Thyroid gland (tissue), 4 donors: ENCODE measurements around the gene MPDU1.

Source experiments
- POLR2A ChIP-seq, 2 donors: fragments of 450-650 bp; IDR thresholded peaks; one replicate each; pipeline ENCODE4 v1.6.1; 2017; ENCODE audit warnings: antibody characterized with exemption in 2 of 2, mild to moderate bottlenecking in 2 of 2, moderate library complexity in 1 of 2
- TF ChIP-seq, protein P1 (sequence below), 6 experiments: fragments of 200-600 bp in 3 of 6; fragments of 450-650 bp in 3 of 6; sonication (generic) in 3 of 6; IDR thresholded peaks; one replicate each; pipeline ENCODE4 v1.5.1; 2016 to 2019; ENCODE audit warnings: antibody characterized with exemption in 6 of 6, mild to moderate bottlenecking in 2 of 6, inconsistent platforms in 1 of 6, moderate library complexity in 1 of 6

DNA sequence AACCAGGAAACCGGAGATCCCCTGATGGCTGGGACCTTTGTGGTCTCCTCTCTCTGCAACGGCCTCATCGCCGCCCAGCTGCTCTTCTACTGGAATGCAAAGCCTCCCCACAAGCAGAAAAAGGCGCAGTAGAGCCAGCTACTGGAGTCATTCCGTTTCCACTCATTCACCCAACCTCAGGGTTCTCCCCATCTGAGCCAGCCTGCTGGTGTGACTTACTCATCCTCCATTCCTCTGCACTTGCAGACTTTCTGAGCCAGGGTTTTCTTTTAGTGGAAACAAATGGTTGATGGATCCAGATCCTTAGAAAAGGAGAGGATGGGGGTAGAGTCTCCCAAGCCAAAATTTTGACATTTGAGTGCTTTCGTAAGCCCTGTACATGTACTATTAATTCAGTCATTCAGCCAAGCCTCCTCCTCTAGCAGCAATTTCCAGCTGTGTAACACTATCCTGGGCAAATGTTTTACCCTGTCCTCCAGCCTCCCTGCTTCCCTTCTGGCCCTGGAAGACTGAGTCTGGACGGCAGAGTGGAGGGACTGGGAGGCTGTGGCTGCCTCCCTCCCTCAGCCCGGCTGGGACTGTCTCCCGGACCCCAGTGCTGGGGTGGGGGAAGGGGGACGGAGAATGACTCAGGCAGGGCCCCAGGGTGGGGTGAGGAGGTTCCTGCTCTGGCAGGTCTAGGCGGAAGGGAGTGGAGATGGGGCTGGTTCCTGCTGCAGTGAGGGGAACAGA is 3.9 kb downstream of the MPDU1 start:
- no peak for TF ChIP-seq POLR2A (IDR thresholded peaks at IDR 0.05)
- TF ChIP-seq, protein P1, sequence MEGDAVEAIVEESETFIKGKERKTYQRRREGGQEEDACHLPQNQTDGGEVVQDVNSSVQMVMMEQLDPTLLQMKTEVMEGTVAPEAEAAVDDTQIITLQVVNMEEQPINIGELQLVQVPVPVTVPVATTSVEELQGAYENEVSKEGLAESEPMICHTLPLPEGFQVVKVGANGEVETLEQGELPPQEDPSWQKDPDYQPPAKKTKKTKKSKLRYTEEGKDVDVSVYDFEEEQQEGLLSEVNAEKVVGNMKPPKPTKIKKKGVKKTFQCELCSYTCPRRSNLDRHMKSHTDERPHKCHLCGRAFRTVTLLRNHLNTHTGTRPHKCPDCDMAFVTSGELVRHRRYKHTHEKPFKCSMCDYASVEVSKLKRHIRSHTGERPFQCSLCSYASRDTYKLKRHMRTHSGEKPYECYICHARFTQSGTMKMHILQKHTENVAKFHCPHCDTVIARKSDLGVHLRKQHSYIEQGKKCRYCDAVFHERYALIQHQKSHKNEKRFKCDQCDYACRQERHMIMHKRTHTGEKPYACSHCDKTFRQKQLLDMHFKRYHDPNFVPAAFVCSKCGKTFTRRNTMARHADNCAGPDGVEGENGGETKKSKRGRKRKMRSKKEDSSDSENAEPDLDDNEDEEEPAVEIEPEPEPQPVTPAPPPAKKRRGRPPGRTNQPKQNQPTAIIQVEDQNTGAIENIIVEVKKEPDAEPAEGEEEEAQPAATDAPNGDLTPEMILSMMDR (IDR thresholded peaks at IDR 0.05), result no peak
